GM18873 (cell line): Measurements from ENCODE around the gene INHBC.

Experiments
- ATAC-seq: cut with Tn5 transposase; IDR thresholded peaks from one replicate; pipeline ENCODE4 v1.9.1; 2021; ENCODE audit warnings: mild to moderate bottlenecking, moderate library complexity, moderate number of reproducible peaks; ENCODE audit not compliant: unreplicated experiment, low FRiP score

Gene INHBC

DNA sequence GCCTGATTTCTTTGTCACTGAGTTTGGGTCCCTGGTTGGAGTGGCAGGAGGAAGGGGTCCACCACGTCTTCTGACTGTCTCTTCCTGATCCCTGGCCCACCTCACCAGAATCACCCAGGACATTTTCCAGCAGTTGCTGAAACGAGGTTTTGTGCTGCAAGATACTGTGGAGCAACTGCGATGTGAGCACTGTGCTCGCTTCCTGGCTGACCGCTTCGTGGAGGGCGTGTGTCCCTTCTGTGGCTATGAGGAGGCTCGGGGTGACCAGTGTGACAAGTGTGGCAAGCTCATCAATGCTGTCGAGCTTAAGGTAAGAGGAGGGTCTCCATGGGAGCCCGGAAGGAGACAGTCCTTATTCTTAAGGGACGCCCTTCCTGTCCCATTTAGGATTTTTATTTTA, 65.6 kb downstream of the INHBC start:
- ATAC-seq: no peak
